AG20443 (cell line): ENCODE data around the gene GBX1.

Experiments
- DNase-seq: peaks from one replicate; pipeline ENCODE4 v3.0.0; 2012; ENCODE audit warnings: low spot score, mixed read lengths

The GBX1 gene

DNA sequence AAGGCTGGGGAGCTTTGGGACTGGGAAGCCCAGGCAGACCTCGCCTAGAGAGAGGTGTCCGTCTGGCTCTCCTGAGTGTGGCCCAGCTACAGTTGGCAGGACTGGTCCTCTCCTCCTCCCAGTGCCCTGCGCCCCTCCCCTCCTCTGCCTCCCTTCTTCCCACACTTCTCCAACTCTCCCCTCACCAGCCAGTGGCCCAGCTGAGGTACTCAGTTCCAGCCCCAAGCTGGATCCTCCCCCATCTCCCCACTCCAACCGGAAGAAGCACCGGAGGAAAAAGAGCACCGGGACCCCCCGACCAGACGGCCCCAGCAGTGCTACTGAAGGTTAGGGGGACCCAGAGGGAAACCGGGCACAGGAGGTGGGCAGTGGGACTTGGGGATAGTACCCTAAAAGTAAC, 27.7 kb downstream of the GBX1 start:
- no peak for DNase-seq

DNA sequence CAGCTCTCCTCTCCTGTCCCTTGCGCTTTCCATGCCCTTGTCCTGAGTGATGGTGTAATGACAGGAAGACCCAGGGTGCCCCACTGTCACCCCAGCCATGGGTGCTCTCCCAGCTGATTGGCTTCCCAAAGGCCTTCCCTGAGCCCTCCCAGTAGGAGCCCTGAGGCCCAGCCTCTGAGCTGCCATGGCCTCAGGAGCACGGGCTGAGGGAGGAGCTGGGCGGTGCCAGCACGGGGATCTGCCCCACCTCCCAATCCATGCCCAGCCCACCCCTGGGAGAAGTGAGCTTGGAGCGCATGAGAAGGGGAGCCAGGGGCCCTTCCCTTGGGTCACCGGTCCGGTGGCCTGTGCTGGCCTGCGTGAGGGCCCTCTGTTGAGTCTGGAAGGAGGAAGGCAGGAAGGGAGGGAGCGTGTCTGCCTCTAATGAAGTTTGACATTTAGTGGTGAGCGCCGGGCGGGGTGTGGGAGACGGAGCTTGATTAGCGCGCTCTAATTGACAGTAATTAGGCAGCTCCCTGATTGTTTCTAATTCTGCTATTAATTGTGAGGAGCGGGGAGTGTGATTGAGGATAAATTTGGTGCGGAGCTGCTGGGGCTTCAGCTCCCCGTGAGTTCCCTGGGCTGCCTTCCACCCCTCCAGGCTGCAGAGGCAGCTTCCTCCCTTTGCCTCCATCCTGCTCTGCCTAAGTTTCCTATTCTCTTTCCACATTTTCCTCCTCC, 28.3 kb downstream of the GBX1 start:
- DNase-seq = no peak

DNA sequence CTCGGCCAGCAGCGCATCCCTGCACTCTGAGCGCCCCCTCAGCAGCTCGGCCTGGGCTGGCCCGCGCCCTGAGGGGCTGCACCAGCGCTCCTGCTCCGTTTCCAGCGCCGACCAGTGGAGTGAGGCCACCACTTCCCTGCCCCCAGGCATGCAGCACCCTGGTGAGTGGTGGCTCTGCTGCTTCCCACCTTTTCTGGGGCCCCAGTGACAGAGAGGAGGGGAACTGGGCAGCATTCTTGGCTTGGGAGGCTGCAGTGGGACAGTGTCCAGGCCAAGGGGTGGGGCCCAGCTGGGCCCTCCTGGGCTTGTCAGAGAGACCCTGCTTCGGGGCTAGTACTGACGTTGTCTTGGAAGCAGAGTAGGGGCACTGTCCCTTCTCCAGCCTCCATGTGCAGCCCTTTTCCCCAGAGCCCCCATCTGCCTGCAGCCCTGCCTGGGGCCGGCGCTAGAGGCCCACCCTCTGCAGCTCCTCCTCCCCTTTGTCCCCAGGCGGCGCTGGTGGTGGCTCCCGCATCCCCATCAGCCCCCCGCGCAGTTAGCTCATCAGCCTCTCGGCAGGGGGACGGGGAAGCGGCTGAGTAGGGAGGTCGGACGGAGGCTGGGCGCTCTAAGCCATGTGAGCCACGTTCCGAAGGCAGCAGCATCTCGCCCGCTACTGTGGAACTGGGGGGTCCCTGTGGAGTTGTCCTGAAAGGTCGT, 29.2 kb downstream of the GBX1 start:
- no peak for DNase-seq

DNA sequence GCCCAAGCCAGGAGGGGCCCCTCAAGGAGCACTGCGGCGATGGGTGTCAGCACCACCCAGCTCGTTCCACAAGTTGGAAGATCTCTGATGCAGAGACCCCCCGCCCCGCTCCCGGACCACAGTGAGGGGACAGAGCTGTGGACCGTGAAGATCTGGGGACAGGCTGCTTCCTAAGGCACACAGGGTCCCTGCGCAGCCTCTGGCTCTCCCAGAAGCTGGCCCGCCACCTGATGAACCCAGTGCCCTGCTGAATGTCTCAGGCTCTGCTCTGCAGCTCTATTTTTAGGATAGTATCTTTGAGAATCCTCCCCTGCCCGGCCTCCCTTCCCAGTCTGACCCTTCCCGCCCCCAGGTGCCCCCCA, 29.7 kb downstream of the GBX1 start:
- DNase-seq = no peak

DNA sequence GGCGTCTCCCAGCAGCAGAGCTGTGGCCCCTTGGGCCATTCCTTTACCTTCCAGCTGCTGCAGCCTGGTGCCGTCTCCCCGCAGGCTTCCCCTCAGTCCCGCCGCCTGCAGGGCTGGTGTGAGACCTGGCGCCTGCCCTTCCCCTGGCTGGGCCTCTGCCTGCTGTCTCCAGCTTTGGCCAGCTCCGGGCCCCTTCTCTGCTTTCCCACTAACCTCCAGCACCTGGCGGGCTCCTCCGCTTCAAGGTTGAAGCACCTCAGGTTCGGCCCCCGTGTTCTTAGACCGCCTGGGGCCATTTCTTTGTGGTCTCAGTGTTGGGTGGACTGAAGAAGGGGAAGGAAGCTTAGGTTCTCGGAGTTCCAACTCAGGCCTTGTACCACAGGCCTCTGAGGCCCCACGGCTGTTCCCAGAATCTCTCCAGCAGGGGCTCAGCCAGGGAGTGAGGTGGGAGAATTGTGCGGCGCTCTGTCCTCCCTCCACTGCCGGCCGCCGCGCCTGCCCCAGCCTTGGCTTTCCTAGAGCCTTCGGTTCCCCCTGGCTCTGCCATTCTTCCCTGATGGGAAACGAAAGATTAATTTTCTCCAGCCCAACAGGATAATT, 30.3 kb downstream of the GBX1 start:
- DNase-seq = no peak

DNA sequence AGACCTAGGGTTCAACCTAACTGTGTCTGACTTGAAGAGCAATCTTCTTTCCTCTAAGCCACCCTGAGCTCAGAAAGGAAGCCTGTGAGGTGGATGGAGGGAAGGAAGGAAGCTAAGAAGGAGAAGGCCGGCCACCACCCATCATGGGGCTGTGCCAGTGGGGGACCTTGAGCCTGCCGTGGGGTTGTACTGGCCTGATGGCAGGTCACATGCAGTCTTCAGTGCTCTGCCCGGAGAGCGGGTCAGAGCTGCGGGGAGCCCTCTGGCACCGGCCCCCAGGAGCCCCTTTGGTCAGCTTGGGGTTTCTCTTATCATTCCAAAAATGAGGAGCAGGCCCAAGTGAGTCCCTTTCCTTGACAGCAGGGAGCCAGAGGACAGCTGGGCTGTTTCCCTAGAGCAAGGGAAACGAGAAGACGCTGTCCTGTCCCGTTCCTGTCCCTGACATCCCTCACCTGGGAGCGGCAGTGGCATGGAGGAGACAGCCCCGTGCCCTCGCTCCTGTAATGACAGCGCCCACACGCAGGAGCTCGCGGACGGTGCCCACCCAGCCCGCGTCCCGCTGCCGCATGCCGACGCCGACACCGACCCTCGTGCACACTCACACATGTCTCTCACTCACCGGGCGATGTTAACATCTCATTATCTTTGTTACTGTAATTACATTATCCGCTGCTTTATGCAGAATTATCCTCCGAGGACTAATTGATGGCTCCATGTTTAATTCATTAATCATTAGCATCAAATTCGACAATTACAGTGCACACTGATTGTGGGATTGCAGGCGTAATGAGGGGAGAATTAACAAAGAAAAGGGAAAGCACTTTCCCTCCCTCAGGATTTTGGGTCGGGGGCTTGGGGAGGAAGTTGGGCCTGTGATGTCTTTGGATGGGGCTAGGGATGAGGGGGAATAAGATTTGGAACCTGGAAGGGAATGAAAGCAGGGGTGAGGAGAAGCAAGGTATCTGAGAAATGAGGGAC, 31.3 kb downstream of the GBX1 start:
- no peak for DNase-seq

DNA sequence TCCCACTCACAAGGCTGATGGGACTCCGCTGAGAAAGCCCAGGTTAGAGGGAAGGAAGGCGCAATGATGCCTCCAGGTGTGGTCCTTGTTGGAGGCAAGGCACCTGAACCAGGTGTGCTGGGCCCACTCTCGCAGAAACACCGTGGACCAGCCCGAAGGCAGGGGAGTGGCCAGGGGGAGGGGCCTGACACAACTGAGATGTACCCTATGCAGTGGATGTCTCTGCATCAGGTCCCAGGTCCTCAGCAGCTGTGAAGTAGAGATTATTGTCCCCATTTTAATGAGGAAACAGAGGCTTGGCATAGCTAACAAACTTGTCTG, 32.0 kb downstream of the GBX1 start:
- DNase-seq = no peak

DNA sequence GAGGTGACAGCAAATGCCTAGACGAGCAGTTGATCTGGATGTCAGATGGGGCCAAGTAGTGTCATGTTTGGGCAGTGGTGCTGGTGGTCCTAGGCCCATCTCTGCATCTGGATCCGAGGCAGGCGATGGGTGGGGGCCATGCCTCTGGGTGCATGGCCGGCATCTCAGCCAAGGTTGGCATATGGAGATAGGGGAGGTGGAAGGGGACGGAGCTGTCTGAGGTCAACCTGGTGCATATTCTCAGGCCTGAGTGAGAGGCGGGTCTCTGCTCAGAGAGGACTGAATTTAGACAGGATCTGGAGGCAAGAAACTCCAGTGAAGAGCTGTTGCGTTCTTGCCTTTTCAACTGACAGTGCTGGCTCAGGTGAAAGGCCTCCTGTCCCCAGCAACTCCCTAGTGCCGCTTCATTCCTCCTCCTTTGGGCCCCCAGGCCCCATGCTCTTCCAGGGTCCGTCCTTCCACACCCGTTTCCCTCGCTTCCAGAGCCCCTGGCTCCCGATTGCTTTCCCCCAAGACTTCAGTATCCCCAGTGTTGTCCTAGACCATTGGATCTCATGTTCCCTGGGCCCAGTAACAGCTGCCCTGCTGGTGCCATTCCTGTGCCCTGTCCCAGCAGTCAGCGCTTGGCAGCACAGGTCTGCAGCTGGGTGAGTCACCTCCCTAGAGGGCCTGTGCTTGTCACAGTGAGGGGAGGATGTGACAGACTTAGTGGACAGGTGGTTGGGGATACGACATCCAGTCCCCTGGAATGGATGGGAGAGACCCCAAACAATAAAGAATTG, 32.6 kb downstream of the GBX1 start:
- no peak for DNase-seq

DNA sequence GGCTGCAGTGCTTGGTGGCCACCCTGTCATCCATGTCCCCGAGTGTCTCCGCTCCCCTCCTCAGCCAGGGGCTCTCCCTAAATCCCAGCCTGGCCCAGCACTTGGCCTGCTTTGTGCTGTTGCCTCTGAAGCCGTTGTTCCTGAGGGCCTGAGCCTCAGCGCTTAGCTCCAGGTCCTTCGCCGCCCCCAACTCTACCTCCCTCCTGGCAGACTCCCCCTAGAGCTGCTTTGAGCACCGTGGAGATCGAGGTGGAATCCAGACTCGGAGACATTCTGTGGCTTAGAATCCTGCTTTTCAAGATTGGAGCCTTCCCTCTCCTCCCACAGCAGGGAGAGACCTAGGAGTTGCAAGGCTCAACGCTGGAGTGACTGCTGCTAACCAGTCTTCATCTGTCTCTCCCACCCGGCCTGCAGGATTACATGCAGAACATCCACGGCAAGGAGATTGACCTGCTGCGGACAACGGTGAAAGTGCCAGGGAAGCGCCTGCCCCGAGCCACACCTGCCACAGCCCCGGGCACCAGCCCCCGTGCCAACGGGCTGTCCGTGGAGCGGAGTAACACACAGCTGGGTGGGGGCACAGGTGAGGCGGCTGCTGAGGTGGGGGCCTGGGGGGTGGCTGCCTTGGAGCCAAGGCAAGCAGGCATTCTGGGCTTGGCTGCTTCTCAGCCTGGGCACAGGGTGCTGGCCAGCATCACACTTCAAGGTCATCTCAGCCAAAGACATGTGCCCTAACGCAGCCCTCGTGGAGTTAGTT, 33.3 kb downstream of the GBX1 start:
- no peak for DNase-seq

DNA sequence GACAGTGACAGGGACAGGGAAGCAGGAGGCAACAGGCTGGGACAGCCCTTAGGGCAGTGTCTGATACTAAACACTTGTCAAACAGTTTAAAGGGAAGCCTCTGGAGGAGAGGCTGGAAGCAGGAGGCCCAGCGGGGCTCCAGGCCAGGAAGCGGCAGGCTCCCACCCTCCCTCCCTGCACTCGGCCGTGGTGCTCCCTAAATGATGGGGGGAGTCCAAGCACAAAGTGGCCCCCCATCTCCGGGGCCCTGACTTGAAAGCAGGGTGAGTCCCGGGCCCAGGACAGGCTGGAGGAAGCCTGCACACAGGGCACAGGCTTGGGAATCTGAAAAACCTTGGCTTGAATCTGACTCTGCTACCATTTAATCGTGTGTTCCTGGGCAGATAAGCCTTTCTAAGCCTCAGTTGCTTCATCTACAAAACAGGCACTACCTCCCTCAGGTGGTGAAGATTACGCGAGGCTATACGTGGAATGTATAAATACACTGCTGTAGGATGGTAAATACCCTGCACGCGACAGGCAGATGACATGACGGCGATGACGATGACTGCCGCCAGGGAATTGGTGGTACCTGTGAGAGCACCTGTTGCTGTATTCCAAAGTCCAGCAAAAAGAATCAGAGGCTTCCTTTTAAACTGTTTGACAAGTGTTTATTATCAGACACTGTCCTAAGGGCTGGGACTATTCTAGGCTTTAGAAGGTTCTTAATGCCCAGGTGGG, 34.1 kb downstream of the GBX1 start:
- no peak for DNase-seq

DNA sequence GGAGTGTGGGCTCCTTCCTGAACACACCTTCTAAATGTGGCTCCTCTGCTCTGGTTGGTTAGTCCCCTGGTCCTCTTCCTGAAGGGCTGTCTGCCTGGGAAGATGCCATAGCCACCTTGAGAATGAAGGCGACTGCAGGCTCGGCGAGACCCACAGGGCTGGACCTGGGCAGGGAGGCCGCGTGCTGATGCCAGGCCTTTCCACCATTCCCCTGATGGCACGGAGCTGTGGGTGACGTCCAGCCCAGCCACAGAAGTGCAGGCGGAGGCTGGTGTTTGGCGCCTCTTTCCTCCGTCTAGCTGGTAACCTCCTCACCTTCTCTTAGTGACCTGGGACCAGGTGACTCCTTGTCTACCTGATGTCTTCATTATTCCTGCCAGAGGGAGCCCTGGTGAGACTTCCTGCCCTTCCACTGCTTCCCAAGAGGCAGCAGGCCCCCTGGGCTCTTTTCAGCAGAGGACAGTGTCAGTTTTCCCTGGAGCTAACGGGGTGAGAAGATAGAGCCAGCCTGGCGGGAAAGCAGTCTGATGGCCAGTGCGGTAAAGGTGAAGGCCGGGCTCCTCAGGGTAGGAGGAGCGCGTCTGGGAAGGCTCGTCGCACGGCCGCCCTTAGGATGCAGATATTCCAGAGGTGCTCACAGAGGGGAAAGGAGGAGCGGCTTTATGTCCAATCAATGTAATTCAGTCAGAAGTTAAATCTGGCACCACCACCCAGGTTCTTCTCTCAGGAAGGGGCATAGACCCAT, 34.9 kb downstream of the GBX1 start:
- no peak for DNase-seq

DNA sequence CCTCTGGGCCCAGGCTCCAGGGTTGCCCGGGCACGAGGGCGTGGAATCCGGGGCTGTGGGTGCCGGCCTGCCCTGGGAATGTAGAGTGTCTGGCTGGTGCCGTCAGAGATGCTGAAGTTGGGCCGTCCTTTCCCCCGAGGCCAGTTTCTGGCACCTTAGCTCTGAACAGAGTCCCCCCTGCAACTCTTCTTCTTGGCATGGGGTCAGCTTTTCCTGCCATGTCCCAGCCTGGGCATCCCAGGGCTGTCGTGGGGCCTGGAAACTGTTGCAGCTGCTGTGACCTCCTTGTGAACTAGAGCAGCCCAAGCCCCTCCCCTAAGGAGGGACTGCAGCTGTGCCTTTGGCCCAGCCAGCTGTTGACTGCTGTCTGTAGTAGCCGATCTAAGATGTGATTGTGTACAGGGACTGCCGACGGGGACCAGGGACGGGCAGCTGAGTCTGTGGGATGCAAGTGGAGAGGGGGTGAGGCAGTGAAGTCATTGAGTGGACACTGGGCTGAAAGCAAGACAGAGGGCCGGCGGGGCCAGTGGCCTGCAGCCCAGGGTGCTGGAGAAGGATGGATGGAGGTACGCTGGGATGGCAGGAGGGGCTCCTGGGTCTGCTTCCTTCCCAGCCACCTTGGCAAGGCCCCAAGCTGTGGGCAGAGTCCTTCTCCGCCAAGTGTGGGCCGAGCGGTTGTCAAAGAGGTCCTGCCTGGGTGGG, 35.8 kb downstream of the GBX1 start:
- no peak for DNase-seq

DNA sequence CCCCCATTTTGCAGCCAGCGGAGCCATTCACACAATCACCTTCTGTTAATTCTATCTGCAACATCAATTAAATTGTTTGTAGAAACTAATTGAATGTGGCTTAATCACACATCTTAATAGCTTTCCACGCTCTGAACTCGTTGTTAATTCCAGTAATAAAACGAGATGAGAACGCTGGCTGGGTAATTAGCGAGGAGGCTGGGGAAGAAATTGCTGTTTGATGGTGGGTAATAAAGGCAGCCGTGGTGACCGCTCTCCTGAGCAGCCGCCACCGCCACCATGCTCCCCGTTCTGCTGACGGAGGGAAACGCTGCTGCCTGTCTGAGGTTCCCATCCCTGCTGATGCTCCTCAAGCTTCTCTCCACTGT, 36.3 kb downstream of the GBX1 start:
- no peak for DNase-seq

DNA sequence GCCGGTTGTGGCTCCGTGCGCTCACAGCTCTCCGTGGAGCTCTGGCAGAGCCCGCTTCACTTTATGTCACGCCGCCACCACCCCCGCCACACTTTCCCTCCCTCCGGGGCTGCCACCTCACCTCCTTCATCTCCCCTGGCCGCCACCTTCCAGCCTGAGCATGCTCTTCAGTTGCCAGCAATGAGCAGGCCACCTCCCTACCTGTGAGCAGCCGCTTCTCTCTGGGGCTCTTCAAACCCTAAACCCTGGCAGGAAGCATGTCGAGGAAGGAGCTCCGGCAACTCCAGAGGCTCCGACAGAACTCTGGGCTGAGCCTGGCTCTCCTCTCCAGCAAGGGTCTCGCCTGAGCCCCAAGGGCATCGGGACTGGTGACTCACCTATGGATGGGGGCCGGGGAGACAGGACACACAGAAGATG, 36.7 kb downstream of the GBX1 start:
- no peak for DNase-seq

DNA sequence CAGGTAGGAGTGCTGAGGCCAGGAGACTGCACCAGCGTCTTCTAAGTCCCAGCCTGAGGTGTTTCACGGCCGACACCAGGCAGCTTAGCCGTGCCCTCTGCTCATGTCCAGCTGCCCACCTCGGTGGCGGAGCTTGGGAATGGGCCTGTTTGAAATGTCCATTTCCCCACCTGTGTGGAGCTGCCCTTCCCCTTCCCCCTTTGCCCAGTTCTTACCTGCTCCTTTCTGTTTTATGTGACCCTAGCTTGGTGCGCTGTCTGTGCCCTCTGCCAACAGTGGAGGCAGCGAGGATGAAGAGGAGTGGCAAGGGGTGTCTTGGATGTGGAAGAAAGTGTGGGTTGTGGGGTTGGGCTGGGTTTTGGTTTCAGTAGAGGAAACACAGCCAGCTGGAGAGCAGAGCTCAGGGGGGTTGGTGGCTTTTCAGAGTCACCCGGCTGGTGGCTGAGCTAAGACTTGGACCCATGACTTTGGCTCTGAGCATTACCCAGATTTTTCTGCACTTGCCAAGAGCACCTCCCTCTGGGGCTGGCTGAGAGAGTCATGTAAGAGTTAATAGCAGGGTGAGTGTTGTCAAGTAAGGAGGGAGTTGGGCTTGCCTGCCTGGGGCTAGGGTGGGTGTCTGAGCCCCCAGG, 37.4 kb downstream of the GBX1 start:
- DNase-seq = no peak

DNA sequence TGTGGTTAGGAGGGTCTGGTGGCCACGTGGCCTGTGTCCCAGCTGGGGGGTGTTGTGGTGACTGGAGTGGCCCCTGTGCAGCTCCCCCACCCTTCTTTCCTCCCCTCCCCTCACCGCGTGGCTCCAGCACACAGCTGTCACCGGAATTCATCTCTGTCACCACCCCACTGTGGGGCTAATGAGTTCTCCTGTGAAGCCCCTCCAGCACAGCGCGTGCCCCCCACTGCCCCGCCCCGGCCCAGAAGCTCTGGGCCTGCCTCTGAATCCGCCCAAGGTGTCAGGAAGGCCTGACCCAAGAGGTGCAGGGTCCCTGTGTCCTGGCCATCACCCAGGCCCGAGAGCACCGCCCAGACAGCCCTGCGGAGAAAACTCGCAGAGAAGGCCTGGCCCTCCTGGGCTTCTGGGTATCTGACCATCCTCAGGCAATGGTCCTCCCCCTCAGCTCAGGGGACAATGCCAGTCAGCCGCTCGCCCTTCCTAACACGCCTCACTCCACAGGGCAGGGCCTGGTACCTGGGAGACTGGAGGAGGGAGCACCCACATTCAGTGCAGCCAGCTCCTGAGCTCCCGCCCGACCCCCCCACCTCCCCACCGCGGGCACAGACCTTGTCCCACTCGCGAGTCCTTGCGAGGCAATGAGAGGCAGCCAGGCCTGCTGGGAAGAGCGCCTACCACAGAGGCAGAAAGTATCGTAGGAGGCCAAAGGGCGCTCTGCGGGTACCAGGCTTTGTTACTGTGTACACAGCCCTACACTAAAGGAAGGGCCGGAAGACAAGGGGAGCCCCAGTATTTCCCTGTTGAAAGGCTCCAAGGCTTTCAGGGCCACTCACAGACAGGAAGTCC, 38.2 kb downstream of the GBX1 start:
- DNase-seq = no peak

DNA sequence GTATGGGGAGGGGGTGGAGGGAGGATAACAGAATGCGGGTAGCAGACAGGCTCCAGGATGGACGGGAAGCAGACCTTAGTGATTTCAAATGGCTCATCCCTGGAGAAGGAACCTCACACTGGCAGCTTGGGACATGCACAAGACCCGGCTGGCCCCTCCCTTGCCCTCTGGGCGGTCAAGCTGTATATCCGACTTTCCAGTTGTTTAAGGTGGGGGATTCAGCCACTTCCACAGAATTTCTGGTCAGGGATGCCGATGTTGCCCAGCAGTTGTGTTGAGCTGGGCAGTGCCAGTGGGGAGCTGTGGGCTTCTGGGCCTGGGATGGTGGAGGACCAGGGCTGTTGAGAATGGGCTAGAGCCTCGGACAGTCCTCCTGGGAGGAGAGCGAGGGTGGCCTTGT, 38.8 kb downstream of the GBX1 start:
- DNase-seq = no peak

DNA sequence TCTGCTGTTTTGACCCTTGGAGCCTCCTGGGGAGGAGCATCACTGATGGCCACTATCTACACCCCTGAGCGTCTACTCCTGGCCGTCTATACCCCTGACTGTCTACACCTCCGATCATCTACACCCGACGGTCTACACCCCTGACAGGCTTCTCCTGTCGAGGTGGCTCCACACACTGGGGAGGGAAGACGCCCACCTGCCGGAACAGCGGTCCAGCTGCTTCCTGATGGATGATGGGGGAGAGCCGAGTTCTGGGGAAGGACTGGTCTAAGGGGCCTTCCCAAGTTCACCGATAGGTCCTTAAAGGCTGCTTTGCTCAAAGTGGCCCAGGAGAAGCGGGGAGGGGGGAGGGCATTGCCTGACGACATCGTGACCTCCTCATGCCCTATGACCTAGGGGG, 39.4 kb downstream of the GBX1 start:
- DNase-seq = no peak
